SK-N-SH (cell line): ENCODE results near the gene JAZF1.

Experiments used
- RCOR1 ChIP-seq: fragments of 150-350 bp; IDR thresholded peaks from 2 replicates; pipeline ENCODE4 v1.6.1; 2017; ENCODE audit warnings: antibody characterized with exemption, low read length
- REST ChIP-seq: IDR thresholded peaks from 2 replicates; pipeline ENCODE4 v1.6.1; 2012; ENCODE audit warnings: mild to moderate bottlenecking, low read depth, low read length, moderate library complexity

DNA sequence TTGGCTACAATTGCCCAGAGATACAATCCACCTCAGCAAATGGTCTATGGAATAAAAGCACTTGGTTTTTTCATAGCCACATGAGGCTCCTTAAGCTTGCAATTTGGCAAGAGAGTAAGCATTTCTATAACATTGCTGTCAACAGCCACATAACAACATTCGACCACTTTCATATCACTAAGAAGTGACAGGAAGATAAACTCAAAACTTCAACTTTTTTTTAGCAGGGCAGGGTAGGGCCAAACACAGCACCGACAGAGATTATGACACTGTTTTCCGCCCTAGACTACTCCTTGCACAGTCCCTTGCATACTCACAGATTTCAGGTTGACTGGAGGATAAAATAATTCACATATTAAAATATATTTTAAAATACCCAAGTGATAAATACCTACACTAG is 185.4 kb downstream of the JAZF1 start:
- TF ChIP-seq REST (no peak), RCOR1 (no peak)
